Activated naive CD8-positive, alpha-beta T cell treated with anti-CD3 and anti-CD28 coated beads, Interleukin-2, amount 50 U/mL, for 24 hours (primary cell): ENCODE results near the gene CPS1.

Experiments
- ATAC-seq: fragments of 150-1000 bp; cut with Tn5 transposase; one replicate; pipeline ENCODE4 v1.10.0; 2021
- DNase-seq: peaks from one replicate; pipeline ENCODE4 v3.0.0; 2021
- H3K27ac Mint-ChIP-seq: one replicate; pipeline ENCODE4 v1.8.0; 2021; ENCODE audit warnings: mild to moderate bottlenecking, mixed read lengths
- H3K27me3 Mint-ChIP-seq: one replicate; pipeline ENCODE4 v1.8.0; 2021; ENCODE audit warnings: mixed read lengths
- H3K36me3 Mint-ChIP-seq: one replicate; pipeline ENCODE4 v1.8.0; 2021; ENCODE audit warnings: low read depth, mixed read lengths
- H3K4me1 Mint-ChIP-seq: one replicate; pipeline ENCODE4 v1.8.0; 2021; ENCODE audit warnings: mixed read lengths
- H3K4me3 Mint-ChIP-seq: one replicate; pipeline ENCODE4 v1.8.0; 2021; ENCODE audit warnings: mild to moderate bottlenecking, moderate library complexity, mixed read lengths
- H3K9me3 Mint-ChIP-seq: one replicate; pipeline ENCODE4 v1.8.0; 2021; ENCODE audit warnings: mixed read lengths

Gene CPS1

DNA sequence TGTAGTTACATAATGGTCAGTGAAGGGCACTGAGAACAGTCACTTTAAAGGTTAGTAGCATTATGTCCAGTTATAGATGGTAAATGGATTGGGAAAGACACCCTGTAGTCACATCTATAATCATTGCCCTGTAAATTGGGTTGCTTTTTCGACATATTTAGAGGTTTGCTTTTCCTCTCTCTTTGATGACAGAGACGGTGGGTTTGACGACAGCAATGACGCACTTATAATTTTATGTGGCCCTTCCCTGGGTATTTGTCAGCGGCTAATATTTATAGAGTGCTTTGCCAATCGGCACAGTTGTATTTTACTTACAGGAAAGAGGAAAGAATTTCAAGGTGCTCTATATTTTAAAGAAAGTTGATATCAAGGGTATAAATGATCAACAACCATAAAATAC is 2.8 kb downstream of the CPS1 start:
- ATAC-seq (no peak), DNase-seq (no peak)
- H3K4me3 Mint-ChIP-seq: no peak overlapping the region
- H3K9me3 Mint-ChIP-seq: no peaks in the 10 kb centered on the region
- H3K27ac Mint-ChIP-seq: no peak overlapping the region
- H3K27me3 Mint-ChIP-seq: no peaks in the 10 kb centered on the region
- H3K4me1 Mint-ChIP-seq: no peaks in the 10 kb centered on the region
- H3K36me3 Mint-ChIP-seq: no peaks in the 10 kb centered on the region

DNA sequence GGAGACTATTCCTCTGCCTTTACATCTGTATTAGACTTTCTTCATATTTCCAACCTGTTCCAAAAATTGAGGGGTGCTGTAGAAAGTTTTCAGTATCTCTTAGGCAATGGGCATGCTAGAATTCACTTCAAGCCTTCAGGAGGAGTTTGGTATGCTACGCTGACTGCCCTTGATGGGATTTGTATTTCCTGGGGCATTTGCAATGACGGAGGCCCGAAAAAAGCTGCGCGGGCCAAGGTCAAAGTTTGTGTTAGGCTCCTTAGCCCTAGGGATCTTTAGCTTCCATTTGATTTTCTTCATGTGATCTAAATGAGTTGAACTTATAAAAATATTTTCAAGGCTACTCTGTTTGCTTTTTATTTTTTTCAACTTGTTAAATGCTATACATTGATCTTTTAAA is 5.1 kb downstream of the CPS1 start:
- H3K4me1 Mint-ChIP-seq: no peaks in the 10 kb centered on the region
- no peaks in the 10 kb centered on the region for H3K9me3 Mint-ChIP-seq
- H3K27ac Mint-ChIP-seq: no peak overlapping the region
- no peak for ATAC-seq
- H3K36me3 Mint-ChIP-seq: no peaks in the 10 kb centered on the region
- DNase-seq: no peak
- H3K27me3 Mint-ChIP-seq: no peaks in the 10 kb centered on the region
- no peak overlapping the region for H3K4me3 Mint-ChIP-seq

DNA sequence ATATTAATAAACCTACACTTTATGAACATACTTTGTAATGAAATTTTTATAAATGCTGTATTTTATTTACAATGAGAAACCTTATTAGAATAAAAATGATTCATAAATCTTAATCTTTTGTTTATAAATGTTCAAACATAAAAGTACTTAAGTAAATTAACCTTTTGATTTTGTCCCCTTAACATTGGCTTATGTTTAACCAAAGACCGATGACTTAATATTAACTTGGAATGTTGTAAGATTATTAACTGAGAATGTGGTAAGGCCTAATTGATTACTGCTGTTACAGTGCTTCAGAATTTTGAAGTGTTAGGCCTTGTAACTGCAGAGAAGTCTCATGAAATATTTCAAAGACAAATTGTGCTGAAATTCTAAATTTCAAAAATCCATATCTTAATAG is 5.7 kb downstream of the CPS1 start:
- no peak for DNase-seq
- no peaks in the 10 kb centered on the region for H3K4me1 Mint-ChIP-seq
- no peaks in the 10 kb centered on the region for H3K27me3 Mint-ChIP-seq
- no peaks in the 10 kb centered on the region for H3K9me3 Mint-ChIP-seq
- ATAC-seq: no peak
- no peaks in the 10 kb centered on the region for H3K36me3 Mint-ChIP-seq
- no peak overlapping the region for H3K4me3 Mint-ChIP-seq
- no peak overlapping the region for H3K27ac Mint-ChIP-seq

DNA sequence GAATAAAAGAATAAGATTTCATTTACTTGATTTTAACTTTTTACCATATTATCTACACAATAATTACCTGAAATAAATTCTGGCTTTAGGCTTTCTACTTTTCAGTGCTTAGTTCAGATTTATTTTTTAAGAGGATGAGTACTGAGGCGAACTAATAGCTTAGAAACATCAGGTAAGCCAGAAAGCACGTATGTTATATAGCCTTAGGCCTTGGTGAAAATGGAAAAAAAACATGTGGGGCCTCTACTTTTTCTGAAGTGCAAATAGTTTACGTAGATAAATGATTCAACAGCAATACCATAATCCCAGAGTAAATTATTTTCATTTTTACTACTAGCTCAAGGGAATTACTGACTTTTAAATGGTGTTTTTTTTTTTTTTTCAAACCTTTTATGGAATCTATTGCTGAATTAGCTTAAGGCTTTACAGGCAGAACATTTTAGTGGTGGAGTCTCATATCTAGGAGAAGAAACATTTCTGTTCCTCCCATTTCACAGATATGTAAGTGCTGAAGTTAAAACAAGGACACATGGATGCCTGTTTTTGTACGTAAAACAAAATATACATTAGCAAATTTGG is 6.2 kb downstream of the CPS1 start:
- no peak overlapping the region for H3K4me3 Mint-ChIP-seq
- no peaks in the 10 kb centered on the region for H3K27me3 Mint-ChIP-seq
- H3K4me1 Mint-ChIP-seq: no peaks in the 10 kb centered on the region
- DNase-seq: no peak
- H3K36me3 Mint-ChIP-seq: no peaks in the 10 kb centered on the region
- no peak for ATAC-seq
- no peak overlapping the region for H3K27ac Mint-ChIP-seq
- no peaks in the 10 kb centered on the region for H3K9me3 Mint-ChIP-seq

DNA sequence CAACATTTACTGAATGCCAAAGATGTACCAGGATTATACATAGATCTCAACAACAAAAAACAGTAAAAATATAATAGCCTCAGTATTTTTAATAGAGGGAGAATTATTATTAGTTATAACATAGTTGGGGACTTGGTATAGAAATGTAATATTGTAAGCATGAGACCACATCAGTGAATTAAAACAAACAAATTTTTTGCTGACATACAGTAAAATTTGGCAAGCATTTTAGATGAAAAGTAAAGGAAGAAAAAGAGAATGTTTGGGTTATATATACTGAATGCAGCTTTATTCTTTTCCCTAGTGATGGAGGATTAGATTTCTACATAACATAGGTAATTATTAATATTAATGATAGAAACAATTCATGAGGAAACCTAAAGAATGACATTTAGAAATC is 10.9 kb downstream of the CPS1 start:
- no peaks in the 10 kb centered on the region for H3K36me3 Mint-ChIP-seq
- no peaks in the 10 kb centered on the region for H3K9me3 Mint-ChIP-seq
- no peaks in the 10 kb centered on the region for H3K27me3 Mint-ChIP-seq
- ATAC-seq (no peak), DNase-seq (no peak)
- no peaks in the 10 kb centered on the region for H3K4me1 Mint-ChIP-seq
- no peak overlapping the region for H3K27ac Mint-ChIP-seq
- H3K4me3 Mint-ChIP-seq: no peak overlapping the region

DNA sequence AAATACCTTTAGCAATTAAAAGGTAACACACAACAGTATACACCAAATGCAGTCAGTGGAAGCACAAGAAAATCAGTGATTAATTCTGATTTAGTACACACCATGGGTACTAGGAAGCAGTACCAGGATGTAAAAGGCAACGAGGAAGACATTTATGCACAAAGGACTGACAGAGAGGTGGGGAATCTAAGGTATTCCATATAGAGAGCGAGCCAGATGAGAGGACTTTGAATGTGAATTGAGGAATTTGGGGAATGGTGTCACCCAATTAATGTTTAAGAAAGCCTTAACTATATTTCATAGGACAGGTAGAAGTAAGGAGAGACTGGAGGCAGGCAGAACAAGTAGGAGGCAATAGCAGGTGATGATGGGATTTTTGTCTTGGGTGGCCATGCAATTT is 11.7 kb downstream of the CPS1 start:
- ATAC-seq (no peak), DNase-seq (no peak)
- Mint-ChIP-seq H3K36me3 (no peaks in the 10 kb centered on the region), H3K27ac (no peak overlapping the region), H3K4me3 (no peak overlapping the region), H3K9me3 (no peaks in the 10 kb centered on the region), H3K4me1 (no peaks in the 10 kb centered on the region), H3K27me3 (no peaks in the 10 kb centered on the region)

DNA sequence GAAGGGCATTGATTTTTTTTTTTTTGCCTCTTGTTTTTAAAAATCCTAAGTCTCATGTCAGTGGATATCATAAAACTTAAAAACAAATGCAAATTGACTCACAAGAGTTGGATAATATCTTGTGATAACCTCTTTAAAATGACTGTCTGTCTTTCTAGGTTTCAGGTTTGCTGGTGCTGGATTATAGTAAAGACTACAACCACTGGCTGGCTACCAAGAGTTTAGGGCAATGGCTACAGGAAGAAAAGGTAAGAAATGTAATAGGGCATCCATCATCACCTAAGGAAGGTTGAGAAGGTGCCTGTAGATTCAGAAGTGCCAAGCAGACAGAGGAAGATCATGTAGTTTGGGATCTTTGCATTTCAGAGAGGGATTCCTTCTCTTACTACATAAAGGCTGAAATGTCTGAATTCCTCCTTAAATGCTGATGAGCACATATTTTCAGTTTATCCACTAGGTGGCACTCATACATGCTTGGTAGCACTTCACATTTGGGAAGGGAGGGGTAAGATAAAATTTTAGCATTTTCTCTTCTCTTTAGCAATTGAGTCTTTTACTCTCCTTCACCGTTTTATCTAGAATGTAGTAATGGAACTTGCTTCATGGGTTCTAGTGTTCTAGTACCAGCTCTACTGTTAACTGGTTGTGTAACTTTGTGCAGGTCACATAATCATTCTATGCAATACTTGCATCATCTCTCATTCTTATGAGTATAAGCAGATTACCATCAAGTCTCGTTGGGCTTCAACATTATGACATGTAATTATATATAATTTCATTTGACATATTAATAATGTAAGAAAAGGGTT is 21.1 kb downstream of the CPS1 start:
- Mint-ChIP-seq H3K36me3 (no peaks in the 10 kb centered on the region), H3K9me3 (no peaks in the 10 kb centered on the region), H3K27me3 (no peaks in the 10 kb centered on the region), H3K4me1 (no peaks in the 10 kb centered on the region), H3K4me3 (no peak overlapping the region), H3K27ac (no peak overlapping the region)
- ATAC-seq: peak; percentile 28
- DNase-seq: no peak

DNA sequence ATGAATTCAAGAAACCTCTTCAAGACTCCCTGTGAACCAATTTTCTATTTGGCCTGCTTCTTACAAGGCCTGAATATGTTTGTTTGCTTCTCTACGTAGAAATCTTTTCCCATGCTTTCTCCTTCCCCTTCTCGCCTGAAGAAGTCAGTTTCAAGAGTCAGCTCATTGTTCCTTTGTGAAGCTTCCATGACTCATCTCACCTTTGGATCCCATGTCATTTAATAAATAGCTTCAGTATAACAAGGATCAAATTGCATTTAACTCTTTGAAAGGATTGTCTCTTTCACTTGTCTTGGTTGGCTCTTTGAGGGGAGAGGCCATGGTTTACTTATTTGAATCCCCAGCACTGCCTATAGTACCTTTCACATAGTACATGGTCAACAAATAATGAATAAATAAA is 28.4 kb downstream of the CPS1 start:
- DNase-seq (no peak), ATAC-seq (no peak)
- Mint-ChIP-seq H3K27me3 (peaks cover 2% of the 10 kb centered on the region), H3K36me3 (no peaks in the 10 kb centered on the region), H3K9me3 (no peaks in the 10 kb centered on the region), H3K4me3 (no peak overlapping the region), H3K27ac (no peak overlapping the region), H3K4me1 (no peaks in the 10 kb centered on the region)

DNA sequence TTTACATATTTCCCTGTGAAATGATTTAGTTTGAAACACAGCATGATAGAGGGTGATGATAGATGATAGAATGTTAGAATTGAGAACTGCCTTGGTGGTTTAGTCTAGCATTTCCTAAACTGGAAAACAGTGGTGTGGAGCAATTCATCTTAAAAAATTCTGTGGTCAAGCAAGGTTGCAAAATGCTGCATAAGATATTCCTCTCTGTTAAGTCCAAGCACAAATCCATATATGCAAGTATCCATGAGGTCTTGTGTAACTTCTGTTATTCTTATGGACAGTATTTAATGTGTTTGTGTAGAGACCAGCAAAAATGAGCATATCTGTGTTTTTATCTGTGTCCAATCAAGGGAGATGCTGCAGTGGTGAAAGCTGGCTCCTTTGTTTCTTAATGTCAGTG is 30.0 kb downstream of the CPS1 start:
- Mint-ChIP-seq H3K4me1 (no peaks in the 10 kb centered on the region), H3K36me3 (no peaks in the 10 kb centered on the region), H3K9me3 (no peaks in the 10 kb centered on the region), H3K27me3 (peaks cover 2% of the 10 kb centered on the region), H3K27ac (no peak overlapping the region), H3K4me3 (no peak overlapping the region)
- no peak for ATAC-seq
- DNase-seq: no peak

DNA sequence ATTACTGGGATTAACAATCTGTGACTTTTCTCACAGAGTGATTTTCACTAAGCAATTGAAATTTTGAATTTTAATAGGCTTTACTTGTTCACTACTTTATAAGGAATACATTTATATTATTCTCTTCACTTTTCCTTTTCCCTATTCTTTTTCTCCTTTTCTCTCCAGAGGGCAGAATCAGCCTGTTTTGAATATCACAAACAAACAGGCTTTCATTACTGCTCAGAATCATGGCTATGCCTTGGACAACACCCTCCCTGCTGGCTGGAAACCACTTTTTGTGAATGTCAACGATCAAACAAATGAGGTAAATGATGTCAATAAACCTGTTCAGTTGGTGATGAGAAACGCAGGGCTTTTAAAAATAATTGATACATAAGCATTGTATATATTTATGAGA is 35.3 kb downstream of the CPS1 start:
- Mint-ChIP-seq H3K27ac (no peak overlapping the region), H3K36me3 (no peaks in the 10 kb centered on the region), H3K27me3 (peaks cover 2% of the 10 kb centered on the region), H3K4me3 (no peak overlapping the region), H3K4me1 (no peaks in the 10 kb centered on the region), H3K9me3 (no peaks in the 10 kb centered on the region)
- ATAC-seq (no peak), DNase-seq (no peak)

DNA sequence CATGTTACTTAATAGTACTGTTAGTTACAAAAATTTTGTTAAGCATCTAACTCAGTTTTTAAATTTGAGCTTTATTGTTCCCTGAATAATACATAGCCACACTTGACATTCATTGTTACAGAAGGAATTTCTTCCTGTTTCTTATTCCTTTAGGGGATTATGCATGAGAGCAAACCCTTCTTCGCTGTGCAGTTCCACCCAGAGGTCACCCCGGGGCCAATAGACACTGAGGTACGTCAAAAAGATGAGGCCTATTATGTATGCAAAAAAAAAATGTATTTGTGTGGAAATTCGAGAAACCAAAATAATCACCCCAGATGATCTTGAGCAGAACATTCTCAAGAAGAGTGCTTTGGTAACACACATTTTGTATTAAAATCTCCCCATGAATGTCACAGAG is 36.3 kb downstream of the CPS1 start:
- peaks cover 2% of the 10 kb centered on the region for H3K27me3 Mint-ChIP-seq
- ATAC-seq: no peak
- no peak overlapping the region for H3K27ac Mint-ChIP-seq
- no peaks in the 10 kb centered on the region for H3K36me3 Mint-ChIP-seq
- H3K4me3 Mint-ChIP-seq: no peak overlapping the region
- H3K4me1 Mint-ChIP-seq: no peaks in the 10 kb centered on the region
- peaks cover under 1% of the 10 kb centered on the region for H3K9me3 Mint-ChIP-seq
- DNase-seq: no peak

DNA sequence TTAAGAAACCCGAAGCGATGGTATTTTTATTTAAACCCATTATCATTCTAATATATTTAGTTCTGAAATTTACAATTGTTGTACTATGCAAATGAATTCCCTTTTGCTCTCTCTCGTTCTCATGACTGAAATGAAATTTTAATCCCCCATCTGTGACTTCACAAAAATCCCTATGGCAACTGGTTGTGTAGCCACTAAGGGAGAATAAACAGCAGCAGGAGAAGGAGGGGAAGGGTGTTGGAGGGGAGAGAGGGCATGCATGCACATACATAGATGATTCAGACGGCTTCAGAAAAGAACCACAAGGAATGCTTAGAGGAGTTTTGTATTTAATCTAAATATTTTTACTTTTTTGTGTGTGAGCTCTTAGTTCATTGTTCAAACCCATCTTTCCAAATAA is 36.8 kb downstream of the CPS1 start:
- H3K9me3 Mint-ChIP-seq: peaks cover 5% of the 10 kb centered on the region
- ATAC-seq (no peak), DNase-seq (no peak)
- H3K4me3 Mint-ChIP-seq: no peak overlapping the region
- peaks cover 2% of the 10 kb centered on the region for H3K27me3 Mint-ChIP-seq
- H3K4me1 Mint-ChIP-seq: no peaks in the 10 kb centered on the region
- H3K27ac Mint-ChIP-seq: no peak overlapping the region
- no peaks in the 10 kb centered on the region for H3K36me3 Mint-ChIP-seq

DNA sequence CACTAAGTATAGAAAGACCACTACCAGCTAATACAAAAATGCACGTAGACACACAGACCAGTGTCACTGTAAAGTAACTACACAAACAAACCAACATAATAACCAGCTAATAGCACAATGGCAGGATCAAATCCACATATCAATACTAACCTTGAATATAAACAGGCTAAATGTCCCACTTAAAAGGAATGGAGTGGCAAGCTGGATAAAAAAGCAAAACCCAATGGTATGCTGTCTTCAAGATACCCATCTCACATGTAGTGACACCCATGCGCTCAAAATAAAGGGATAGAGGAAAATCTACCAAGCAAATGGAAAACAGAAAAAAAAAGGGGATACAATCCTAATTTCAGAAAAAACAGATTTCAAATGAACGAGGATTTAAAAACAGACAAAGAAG is 41.8 kb downstream of the CPS1 start:
- Mint-ChIP-seq H3K4me3 (no peak overlapping the region), H3K36me3 (peaks cover 2% of the 10 kb centered on the region), H3K27me3 (no peaks in the 10 kb centered on the region), H3K9me3 (peaks cover 11% of the 10 kb centered on the region), H3K27ac (no peak overlapping the region), H3K4me1 (no peaks in the 10 kb centered on the region)
- DNase-seq (no peak), ATAC-seq (no peak)

DNA sequence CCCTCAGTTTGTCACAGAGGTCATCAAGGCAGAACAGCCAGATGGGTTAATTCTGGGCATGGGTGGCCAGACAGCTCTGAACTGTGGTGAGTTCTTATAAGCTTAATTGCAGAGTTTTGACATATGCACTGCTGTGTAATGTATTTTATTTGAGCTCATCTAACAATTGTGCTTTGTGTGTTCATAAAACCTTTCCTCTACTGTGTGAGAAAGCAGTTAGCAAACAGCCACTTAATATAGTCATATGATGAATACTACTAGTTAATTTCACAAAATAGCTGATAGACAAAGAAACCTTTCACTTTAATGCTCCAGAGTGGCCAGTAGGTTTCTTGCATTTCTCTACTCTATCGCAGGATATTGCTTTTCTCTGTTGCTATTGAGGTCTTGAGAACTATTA is 43.1 kb downstream of the CPS1 start:
- DNase-seq (no peak), ATAC-seq (no peak)
- peaks cover 11% of the 10 kb centered on the region for H3K9me3 Mint-ChIP-seq
- no peak overlapping the region for H3K4me3 Mint-ChIP-seq
- H3K27ac Mint-ChIP-seq: no peak overlapping the region
- no peaks in the 10 kb centered on the region for H3K27me3 Mint-ChIP-seq
- H3K36me3 Mint-ChIP-seq: peaks cover 2% of the 10 kb centered on the region
- no peaks in the 10 kb centered on the region for H3K4me1 Mint-ChIP-seq

DNA sequence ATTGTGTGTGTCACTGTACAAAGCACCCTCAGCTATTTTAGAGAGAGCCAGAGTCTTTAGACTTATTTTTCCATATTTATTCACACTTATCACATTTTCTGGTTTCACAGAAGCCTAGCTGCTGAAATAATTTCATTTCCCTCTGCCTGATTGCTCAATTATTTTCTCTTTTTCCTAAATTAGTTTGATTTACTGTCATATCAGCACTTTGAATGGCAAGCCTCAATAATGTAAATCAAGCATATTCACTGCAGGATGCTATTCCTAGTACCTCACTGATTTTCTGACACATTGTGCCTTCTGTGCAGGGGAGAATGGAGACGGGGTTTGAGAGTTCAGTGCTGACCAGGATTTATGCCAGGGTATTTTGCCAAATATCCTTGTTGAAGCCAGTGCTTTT is 48.3 kb downstream of the CPS1 start:
- no peak for ATAC-seq
- Mint-ChIP-seq H3K36me3 (no peaks in the 10 kb centered on the region), H3K4me3 (no peak overlapping the region), H3K27me3 (no peaks in the 10 kb centered on the region), H3K9me3 (no peaks in the 10 kb centered on the region), H3K4me1 (no peaks in the 10 kb centered on the region), H3K27ac (no peak overlapping the region)
- DNase-seq: no peak

DNA sequence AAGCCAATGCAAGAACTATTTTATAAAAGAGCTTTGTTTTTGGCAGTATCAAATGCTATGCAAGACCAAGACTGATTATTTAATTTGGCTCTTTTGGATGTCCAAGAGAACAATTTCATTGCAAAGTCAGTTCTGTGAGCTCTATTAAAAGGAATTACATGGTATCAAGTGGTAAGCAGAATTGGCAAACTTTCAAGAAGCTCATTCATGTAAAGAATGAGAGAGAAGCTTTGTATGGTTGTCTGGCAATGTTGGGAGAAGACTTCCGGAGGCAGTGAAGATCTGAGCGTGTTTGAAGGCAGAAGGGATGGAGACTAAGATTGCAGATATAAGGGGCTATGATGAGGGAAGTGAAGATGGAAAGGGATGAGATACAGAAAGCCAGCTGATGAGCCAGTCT is 49.6 kb downstream of the CPS1 start:
- no peaks in the 10 kb centered on the region for H3K27me3 Mint-ChIP-seq
- no peak for DNase-seq
- H3K4me1 Mint-ChIP-seq: no peaks in the 10 kb centered on the region
- no peak overlapping the region for H3K4me3 Mint-ChIP-seq
- H3K9me3 Mint-ChIP-seq: no peaks in the 10 kb centered on the region
- H3K36me3 Mint-ChIP-seq: no peaks in the 10 kb centered on the region
- H3K27ac Mint-ChIP-seq: no peak overlapping the region
- no peak for ATAC-seq
